Measurements from ENCODE around the gene ATP2A1. TPM values are rescaled to one million over a fixed set of nuclear protein-coding genes. Genes with fewer than 3 reads are reported as not detected.

ATP2A1 gene
- total and polyA plus RNA-seq, 12 donors = 0.05 to 1.2 (median 0.88) TPM; not detected in 1

DNA sequence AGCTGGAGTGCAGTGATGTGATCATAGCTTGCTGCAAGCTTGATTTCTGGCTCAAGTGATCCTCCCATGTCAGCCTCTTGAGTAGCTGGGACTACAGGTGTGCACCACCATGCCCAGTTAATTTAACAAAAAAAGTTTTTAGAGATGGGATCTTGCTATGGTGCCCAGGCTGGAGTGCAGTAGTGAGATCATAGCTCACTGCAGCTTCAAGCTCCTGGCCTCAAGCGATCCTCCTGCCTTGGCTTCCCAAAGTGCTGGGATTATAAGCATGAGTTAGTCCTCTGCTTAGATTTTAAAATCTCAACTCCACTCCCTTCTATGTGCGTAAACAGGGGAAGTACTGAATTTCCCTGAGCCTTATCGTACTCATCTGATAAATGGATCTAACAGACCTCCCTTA is 40.4 kb downstream of the ATP2A1 start:
- Histone ChIP-seq H3K36me3 (replicated peaks in 1 of 2) (peaks cover 0 to 41% of the 10 kb centered on the region in 2 donors), H3K9me3 (replicated peaks in 1 of 3) (no peaks in the 10 kb centered on the region), H3K4me3 (no peak overlapping the region), H3K4me1 (replicated peaks in 1 of 2) (peaks cover 8 to 13% of the 10 kb centered on the region in 2 donors), H3K27me3 (no peaks in the 10 kb centered on the region), H3K27ac (no peak overlapping the region)
- intact Hi-C loops (cut with DNase I) = no loop called here
- no peak for DNase-seq
- TF ChIP-seq, protein P1, sequence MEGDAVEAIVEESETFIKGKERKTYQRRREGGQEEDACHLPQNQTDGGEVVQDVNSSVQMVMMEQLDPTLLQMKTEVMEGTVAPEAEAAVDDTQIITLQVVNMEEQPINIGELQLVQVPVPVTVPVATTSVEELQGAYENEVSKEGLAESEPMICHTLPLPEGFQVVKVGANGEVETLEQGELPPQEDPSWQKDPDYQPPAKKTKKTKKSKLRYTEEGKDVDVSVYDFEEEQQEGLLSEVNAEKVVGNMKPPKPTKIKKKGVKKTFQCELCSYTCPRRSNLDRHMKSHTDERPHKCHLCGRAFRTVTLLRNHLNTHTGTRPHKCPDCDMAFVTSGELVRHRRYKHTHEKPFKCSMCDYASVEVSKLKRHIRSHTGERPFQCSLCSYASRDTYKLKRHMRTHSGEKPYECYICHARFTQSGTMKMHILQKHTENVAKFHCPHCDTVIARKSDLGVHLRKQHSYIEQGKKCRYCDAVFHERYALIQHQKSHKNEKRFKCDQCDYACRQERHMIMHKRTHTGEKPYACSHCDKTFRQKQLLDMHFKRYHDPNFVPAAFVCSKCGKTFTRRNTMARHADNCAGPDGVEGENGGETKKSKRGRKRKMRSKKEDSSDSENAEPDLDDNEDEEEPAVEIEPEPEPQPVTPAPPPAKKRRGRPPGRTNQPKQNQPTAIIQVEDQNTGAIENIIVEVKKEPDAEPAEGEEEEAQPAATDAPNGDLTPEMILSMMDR (IDR thresholded peaks at IDR 0.05) = no peak
- no peak for TF ChIP-seq POLR2A (IDR thresholded peaks at IDR 0.05)
- WGBS, 4 donors = 96 to 99% (median 97%) methylated on average over 3 of the region's 3 CpGs

DNA sequence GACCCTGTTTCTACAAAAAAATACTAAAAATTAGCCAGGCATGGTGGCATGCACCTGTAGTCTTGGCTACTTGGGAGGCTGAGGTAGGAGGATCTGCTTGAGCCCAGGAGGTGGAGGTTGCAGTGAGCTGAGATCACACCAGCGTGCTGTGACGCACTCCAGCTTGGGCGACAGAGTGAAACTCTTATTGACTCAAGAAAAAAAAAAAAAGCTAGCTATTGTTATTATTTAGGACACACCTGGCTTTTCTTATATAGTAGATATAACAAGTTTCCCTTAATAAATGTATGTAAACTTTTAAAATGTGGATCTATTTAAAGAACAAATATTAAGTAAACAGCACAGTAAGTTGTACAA is 44.9 kb downstream of the ATP2A1 start:
- Histone ChIP-seq H3K27ac (peak overlapping the region in 1 of 5 donors; percentile 41), H3K27me3 (no peaks in the 10 kb centered on the region), H3K36me3 (replicated peaks in 1 of 2) (peaks cover 0 to 15% of the 10 kb centered on the region in 2 donors), H3K9me3 (replicated peaks in 1 of 3) (no peaks in the 10 kb centered on the region), H3K4me3 (no peak overlapping the region), H3K4me1 (replicated peaks in 1 of 2) (peaks cover 16 to 24% of the 10 kb centered on the region in 2 donors)
- WGBS, 4 donors = 91 to 100% (median 94%) methylated on average over 3 of the region's 3 CpGs
- TF ChIP-seq, protein P1 (IDR thresholded peaks at IDR 0.05) = no peak
- TF ChIP-seq POLR2A (IDR thresholded peaks at IDR 0.05) = no peak
- DNase-seq = no peak
- intact Hi-C loops (cut with DNase I) = no loop called here

DNA sequence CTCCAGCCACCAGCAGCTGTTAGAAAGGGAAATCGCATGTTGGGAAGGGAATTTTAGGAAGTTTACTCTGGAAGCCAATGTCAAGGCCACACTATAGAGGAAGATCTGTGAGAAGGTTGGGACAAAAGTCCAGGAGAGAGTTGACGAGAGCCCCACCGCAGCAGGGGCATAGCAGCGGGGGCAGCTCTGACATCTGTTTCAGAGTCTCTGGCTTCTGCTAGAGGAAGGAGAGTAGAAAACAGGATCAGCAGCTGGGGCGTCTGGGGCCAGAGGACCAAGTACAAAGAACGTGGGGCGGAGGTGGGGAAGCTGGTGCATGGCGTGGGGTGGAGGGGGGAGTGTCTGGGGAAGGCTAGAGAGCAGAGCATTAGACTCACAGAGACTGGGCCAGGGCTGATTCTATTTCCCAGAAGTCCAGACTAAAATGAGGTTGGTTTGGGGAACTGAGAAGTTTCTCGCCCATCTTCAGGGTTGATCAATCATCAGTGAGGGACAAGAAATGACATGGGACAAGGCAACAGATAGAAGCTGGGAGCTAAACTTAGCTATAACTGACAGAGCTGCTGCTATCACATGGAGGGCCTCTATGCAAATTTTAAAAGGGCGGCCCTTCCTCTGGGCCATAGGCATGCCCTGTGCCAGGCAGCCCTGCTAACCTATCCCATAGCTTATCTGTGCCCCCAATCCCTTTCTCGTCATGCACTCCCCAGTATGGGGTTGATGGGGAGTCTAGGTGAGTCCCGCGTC is 45.5 kb downstream of the ATP2A1 start:
- WGBS, 4 donors = 59 to 68% (median 62%) methylated on average over 11 to 13 of the region's 13 CpGs
- H3K27ac ChIP-seq = peak overlapping the region in 4 of 5 donors; percentile 86 to 99 (median 96)

DNA sequence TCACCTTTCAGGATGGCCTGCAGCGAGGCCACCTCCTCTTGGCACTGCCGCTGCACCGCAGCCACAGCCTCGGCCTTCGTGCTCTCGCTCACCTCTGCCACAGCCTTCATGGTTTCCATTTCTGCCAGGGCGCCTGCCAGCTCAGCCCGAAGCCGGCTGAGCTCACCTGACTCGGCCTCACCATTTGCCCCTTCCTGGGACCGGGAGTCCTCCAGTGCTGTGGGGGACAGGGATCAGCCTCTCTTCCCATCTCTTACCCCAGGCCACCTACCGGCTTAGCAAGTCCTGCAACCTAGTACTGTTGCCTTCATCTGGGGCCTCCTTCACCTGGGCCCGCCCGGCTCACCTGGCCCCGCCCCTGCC is 46.1 kb downstream of the ATP2A1 start:
- DNase-seq = peak in 1 of 7 donors; percentile 13
- peak overlapping the region in 2 of 4 donors; percentile 51 to 66 for H3K4me3 ChIP-seq
- peaks cover 16 to 24% of the 10 kb centered on the region in 2 donors for H3K4me1 ChIP-seq (replicated peaks in 1 of 2)
- H3K36me3 ChIP-seq (replicated peaks in 1 of 2) = peaks cover 0 to 5% of the 10 kb centered on the region in 2 donors
- WGBS, 4 donors = 0 to 26% (median 16%) methylated on average over 1 to 15 of the region's 15 CpGs
- no peaks in the 10 kb centered on the region for H3K9me3 ChIP-seq (replicated peaks in 1 of 3)
- TF ChIP-seq POLR2A (IDR thresholded peaks at IDR 0.05) = no peak
- TF ChIP-seq, protein P1 (IDR thresholded peaks at IDR 0.05) = no peak
- H3K27ac ChIP-seq = peak overlapping the region in 4 of 5 donors; percentile 86 to 99 (median 96)
- no peaks in the 10 kb centered on the region for H3K27me3 ChIP-seq
- intact Hi-C loops (cut with DNase I) = no loop called here

More for the DNA sequence above, 45.5 kb downstream of the ATP2A1 start:
- intact Hi-C loops (cut with DNase I) = no loop called here
- H3K4me3 ChIP-seq = peak overlapping the region in 1 of 4 donors; percentile 66
- TF ChIP-seq POLR2A (IDR thresholded peaks at IDR 0.05) = no peak
- TF ChIP-seq, protein P1 (IDR thresholded peaks at IDR 0.05) = no peak
- H3K4me1 ChIP-seq (replicated peaks in 1 of 2) = peaks cover 16 to 24% of the 10 kb centered on the region in 2 donors
- H3K36me3 ChIP-seq (replicated peaks in 1 of 2) = peaks cover 0 to 11% of the 10 kb centered on the region in 2 donors
- H3K27me3 ChIP-seq = no peaks in the 10 kb centered on the region
- DNase-seq = peak in 1 of 7 donors; percentile 19
- H3K9me3 ChIP-seq (replicated peaks in 1 of 3) = no peaks in the 10 kb centered on the region

All from adrenal gland (tissue), 12 donors.